Stimulated activated CD8-positive, alpha-beta memory T cell treated with anti-CD3 and anti-CD28 coated beads, Interleukin-15, amount 100 ng/mL, for 1 hour (primary cell): Measurements from ENCODE around the gene DZIP1L.
"Not testable (repeated sequence)": the region's sequence is repeated elsewhere in the genome, so short reads cannot be mapped to it uniquely, and the experiment has no call there.

Experiments used
- DNase-seq: peaks from one replicate; pipeline ENCODE4 v3.0.0-alpha.2; 2020; ENCODE audit warnings: low read depth

The DZIP1L gene

DNA sequence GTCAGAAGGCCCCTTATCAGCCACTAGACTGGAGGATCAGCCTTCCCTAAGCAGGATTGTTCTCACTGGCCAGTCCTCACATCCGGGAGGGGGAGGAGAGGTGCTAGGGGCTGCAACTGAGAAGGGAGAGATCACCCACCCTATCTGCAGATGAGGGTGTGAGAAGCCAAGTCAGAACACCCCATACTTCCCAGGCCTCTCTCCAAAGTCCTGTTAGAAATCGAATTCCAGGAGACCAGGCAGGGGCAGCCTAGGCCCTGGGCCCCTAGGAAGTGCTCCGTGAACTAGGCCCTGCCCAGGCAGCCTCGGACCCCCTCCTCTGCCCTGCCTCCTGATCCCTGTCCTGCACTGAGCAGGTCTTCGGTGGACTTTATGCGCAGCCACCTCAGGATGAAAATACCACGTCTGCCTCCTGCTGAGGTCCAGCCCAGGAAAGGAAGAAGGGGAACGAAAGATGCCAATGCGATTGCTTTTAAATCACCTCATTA, 933 bp downstream of the DZIP1L start:
- no peak for DNase-seq

GRCh38 chr3:138113326-138113725, 2.1 kb downstream of the DZIP1L start:
- no peak for DNase-seq

GRCh38 chr3:138112362-138112761, 3.0 kb downstream of the DZIP1L start:
- no peak for DNase-seq

DNA sequence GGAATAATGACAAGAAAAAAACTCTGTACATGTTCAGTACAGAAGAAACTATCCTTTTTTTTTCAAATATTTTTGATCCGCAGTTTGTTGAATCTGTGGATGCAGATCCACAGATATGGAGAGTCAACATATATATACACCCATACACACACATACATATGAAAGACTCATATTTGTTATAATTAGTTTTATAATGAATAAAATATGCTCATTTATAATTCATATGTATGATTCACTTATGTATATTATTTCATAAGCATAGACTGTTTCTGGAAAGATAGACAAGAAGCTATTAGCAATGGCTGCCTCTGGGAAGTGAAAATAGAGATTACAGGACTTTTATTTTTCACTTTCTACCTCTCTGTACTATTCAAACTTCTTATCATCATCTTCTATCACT, 9.8 kb downstream of the DZIP1L start:
- DNase-seq: no peak

DNA sequence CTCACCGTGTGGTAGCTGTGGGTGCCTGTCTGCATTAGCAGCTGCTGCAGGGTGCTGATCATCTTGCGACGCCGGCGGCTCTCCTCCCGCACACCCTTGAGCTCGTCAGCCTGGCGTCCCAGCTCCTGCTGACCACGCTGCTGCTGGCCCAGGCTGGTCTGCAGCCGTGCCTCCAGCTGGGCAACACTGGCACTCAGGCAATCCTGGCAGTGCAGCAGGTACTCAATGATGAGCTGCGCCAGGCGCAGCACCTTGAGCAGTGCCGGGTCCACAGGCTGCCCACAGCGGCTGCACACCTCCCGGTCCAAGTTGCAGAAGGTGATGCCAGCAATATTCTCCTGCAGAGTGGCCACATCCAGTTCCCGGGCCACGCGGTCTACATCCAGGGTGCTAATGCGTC, 11.9 kb downstream of the DZIP1L start:
- no peak for DNase-seq

GRCh38 chr3:138101351-138101940, 14.0 kb downstream of the DZIP1L start:
- DNase-seq: not testable (repeated sequence)

- DNase-seq: no peak
Observed at GRCh38 chr3:138099417-138099816, 16.0 kb downstream of the DZIP1L start.

- no peak for DNase-seq
Observed at GRCh38 chr3:138097192-138098172, 17.9 kb downstream of the DZIP1L start.

- DNase-seq: no peak
Observed at GRCh38 chr3:138093721-138094120, 21.7 kb downstream of the DZIP1L start.

GRCh38 chr3:138092023-138092422, 23.4 kb downstream of the DZIP1L start:
- DNase-seq: no peak

DNA sequence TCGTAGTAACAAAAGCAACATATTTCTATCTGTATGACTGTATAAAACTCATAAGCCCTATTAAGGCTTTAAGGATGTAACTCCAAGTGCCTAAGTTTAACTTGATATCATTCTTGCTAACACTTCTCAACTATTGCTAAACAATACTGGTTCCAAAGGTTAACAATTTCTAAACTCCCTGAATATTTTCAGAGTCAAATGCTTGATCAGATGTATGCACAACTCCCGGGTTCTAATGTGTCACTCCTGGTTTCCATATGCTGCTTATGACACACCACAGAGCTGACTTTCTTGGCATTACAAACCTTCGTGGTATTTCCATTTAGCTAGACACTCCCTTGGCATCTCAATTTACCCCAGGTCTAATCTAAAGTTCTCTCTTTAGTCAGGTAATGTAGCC, 26.3 kb downstream of the DZIP1L start:
- DNase-seq: no peak

DNA sequence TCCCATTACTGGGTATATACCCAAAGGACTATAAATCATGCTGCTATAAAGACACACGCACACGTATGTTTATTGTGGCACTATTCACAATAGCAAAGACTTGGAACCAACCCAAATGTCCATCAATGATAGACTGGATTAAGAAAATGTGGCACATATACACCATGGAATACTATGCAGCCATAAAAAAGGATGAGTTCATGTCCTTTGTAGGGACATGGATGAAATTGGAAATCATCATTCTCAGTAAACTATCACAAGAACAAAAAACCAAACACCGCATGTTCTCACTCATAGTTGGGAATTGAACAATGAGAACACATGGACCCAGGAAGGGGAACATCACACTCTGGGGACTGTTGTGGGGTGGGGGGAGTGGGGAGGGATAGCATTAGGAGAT, 29.7 kb downstream of the DZIP1L start:
- DNase-seq: not testable (repeated sequence)

- DNase-seq: no peak
Observed at GRCh38 chr3:138084196-138084595, 31.2 kb downstream of the DZIP1L start.

- no peak for DNase-seq
Observed at GRCh38 chr3:138082992-138083386, 32.4 kb downstream of the DZIP1L start.

- DNase-seq: no peak
Observed at GRCh38 chr3:138082085-138082991, 33.1 kb downstream of the DZIP1L start.

DNA sequence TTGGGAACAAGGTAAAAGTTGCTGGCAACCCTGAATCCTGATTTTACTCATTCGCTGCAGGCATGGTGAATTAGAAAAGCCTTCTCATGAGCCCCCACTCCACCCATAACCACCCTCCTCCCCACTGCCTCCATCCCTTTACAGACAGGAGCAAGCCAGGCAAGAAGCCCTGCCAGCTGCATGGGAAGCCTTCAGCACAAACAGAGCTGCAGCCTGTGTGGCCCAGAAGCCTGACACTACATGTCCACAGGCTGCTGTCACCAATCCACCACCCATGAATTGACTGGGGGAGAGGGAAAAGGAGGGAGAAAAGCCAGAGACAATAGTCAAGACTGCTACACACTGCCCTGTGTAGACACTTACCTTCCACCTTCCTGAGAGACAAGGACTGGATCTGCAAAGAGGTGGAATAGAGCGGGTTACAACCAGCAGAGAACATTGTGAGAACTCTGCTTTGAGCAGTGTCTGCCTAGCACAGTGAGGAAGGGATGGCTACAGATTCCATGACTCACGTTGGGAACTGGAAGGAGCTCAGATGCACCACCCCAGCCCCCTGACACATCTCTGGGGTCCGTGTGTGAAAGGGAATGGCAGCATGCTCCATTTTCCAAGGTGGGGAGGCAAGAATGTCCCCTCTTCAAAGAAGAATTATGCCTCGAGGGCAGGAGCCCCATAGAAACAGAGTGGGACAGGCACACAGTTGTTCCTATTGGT, 33.9 kb downstream of the DZIP1L start:
- DNase-seq: no peak

DNA sequence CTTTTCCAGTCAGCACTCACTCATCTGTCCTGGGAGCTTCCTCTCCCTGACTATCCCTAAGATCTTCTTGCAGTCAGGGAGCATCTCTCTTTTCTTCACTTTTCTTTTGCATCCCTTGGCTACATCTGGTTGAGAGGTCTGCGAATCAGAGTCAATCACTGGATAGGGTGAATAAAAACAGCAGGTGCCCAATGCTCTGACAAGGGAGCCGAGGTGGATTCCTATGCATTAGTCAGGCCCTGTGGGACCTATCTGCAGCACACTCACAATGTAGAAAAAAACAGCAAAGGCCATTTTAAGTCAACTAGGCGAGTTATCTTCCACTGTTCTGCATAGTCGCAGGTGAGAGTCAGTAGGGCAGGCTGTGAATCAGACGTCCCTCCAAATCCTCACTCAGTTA, 35.5 kb downstream of the DZIP1L start:
- no peak for DNase-seq

DNA sequence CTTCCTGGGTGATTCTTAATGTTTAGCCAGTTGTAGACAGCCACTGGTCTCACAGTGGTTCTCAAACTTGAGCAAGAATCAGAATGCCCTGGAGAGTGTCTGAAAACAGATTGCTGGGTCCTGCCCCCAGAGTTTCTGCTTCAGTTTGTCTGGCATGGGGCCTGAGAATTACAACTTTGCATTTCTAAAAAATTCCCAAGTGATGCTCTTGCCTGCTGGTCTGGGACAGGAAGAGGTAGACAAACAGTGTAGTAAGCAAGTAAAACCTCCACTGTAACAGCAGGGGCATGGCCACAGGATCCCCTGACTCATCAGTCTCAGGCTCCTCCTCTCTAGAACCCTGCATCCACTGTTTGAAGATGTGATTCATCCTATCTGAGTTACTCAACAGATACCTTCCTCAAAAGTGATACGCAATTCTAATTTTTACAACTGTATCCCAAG, 36.5 kb downstream of the DZIP1L start:
- no peak for DNase-seq

GRCh38 chr3:138078096-138078495, 37.3 kb downstream of the DZIP1L start:
- DNase-seq: no peak

- no peak for DNase-seq
Observed at GRCh38 chr3:138072796-138073195, 42.6 kb downstream of the DZIP1L start.

DNA sequence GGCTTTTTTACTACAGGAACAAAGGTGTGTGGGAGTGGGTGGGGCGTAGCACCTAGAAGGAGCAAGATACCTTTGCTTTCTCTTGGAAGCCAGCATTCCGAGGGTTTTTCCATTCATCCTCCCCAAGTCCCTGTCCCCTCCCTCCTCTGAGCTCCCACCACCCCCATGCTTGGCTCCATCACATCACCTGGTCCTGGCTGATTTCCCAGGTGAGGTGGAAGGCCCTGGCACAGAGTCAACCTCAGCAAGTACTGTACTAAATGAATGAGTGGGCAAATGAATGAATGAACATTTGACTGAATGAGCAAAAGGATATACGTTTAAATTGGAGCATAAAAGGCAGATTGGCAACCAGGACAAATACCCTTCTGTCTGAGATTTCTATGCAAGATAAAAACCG, 45.4 kb downstream of the DZIP1L start:
- DNase-seq: no peak
